C4-2B (cell line): Measurements from ENCODE around the gene ZNF594.
"Not testable (repeated sequence)": the region's sequence is repeated elsewhere in the genome, so short reads cannot be mapped to it uniquely, and the experiment has no call there.

ENCODE experiments used
- H3K27ac ChIP-seq: fragments of 450-650 bp; 2 replicates; pipeline ENCODE4 v1.5.1; 2017
- ZFX ChIP-seq: fragments of 450-650 bp; IDR thresholded peaks from 2 replicates; pipeline ENCODE4 v1.6.1; 2017
- TF ChIP-seq, protein P1 (sequence below): fragments of 450-650 bp; conservative IDR thresholded peaks from 2 replicates; pipeline ENCODE4 v1.5.1; 2017; ENCODE audit warnings: mild to moderate bottlenecking

ZNF594 gene

DNA sequence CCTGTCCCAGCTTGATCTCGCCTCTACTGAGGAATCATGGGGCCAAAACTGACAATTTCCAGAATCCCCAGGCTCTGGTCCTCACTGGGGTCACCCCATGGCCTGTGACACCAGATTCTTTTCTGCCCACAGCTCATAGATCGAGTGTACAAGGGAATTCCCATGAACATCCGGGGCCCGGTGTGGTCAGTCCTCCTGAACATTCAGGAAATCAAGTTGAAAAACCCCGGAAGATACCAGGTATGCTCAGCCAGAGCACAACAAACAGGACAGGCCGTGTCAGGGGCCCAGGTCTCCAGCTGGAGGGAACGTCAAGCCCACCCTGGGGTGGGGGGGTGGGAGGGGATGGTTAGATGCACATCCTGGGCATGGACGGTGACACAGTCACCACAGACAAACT lies 58.4 kb downstream of the ZNF594 start:
- no peak for TF ChIP-seq ZFX
- TF ChIP-seq, protein P1, sequence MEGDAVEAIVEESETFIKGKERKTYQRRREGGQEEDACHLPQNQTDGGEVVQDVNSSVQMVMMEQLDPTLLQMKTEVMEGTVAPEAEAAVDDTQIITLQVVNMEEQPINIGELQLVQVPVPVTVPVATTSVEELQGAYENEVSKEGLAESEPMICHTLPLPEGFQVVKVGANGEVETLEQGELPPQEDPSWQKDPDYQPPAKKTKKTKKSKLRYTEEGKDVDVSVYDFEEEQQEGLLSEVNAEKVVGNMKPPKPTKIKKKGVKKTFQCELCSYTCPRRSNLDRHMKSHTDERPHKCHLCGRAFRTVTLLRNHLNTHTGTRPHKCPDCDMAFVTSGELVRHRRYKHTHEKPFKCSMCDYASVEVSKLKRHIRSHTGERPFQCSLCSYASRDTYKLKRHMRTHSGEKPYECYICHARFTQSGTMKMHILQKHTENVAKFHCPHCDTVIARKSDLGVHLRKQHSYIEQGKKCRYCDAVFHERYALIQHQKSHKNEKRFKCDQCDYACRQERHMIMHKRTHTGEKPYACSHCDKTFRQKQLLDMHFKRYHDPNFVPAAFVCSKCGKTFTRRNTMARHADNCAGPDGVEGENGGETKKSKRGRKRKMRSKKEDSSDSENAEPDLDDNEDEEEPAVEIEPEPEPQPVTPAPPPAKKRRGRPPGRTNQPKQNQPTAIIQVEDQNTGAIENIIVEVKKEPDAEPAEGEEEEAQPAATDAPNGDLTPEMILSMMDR, result no peak

DNA sequence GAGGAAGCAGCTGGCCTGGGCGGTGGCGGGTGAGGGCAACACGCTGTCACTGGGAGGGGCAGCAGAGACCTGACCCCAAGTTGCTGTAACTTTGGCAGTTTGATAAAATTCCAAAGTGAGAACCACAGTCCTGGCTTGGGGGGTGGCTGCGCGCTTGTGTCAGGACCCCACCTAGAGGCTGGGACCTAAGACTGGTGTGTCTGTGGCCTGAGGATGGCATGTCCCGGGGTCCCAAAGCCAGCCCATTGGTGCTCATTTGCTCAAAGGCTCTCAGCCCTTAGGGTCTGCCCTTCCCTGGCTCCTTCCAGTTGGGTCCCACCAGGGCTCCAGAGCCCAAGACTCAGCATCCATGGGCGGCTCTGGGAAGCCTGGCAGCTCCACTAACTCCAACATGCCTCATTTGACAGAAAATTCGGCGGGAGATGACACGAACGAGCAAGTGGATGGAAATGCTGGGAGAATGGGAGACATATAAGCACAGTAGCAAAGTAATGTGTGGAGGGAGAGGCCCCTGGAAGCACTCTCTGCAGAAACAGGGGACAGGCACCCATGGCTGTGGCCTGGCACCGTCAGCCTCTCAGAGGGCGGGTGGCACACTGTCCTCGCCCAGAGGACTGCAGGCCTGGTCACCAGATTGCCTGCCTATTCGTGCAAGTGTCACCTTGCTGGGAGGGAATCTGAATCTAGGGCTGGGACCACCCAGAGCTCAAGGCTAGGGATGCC lies 59.0 kb downstream of the ZNF594 start:
- H3K27ac ChIP-seq, result not testable (repeated sequence)

More for the DNA sequence above, 58.4 kb downstream of the ZNF594 start:
- no peak overlapping the region for H3K27ac ChIP-seq

DNA sequence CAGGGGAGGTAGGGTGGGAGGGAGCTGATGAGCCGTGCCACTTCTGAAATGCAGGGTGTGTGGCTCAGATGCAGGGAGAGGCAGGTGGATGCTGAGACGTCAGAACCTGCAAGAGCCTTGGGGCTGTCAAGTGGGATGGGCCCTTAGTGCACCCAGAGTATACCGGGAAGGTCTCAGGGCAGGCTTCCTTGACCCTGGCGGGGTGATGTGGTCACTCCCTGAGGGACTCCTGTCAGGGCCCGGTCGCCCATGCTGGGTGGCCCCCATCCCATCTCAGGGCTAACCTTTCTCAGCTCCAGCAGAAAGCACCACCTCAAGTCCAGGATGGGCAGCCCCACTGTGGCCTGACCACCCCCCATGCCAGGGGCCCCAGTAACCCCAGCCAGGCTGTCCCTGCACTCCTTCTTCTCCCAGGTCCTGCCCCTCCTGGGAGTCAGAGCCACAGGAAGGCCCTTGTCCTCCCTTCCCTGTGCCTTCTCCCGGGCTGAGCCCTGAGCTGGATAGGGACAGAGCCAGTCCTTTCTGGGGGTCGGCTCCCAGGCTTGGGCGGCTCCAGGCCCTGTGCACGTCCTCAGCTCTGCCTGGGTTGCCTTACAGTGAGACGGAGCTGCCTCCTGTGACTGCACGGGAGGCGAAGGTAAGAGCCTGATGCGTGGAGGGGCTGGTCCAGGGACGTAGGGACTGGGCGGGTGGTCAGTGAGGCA lies 59.7 kb downstream of the ZNF594 start:
- not testable (repeated sequence) for H3K27ac ChIP-seq

DNA sequence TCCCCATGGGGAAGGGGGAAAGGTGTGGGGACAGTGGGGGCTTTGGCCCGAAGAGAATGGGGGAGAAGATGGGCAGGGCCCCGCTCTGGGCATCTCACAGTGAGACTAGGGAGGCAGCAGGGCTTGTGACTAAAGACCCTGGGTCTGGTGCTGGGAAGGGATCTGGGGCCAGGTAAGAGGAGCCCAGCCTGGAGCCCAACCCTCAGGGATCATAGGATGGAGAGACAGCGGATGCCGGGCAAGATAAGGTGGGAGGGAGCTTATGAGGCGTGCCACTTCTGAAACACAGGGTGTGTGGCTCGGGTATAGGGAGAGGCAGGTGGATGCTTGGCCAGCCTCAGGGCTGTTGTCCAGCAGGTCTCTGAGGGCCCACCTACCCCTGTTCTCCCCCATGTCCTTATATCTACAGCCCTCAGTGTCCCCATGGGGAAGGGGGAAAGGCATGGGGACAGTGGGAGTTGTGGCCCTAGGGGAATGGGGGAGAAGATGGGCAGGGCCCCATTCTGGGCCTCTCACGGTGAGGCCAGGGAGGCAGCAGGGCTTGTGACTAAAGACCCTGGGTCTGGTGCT lies 60.4 kb downstream of the ZNF594 start:
- TF ChIP-seq ZFX, result no peak
- TF ChIP-seq, protein P1, result no peak
- no peak overlapping the region for H3K27ac ChIP-seq

DNA sequence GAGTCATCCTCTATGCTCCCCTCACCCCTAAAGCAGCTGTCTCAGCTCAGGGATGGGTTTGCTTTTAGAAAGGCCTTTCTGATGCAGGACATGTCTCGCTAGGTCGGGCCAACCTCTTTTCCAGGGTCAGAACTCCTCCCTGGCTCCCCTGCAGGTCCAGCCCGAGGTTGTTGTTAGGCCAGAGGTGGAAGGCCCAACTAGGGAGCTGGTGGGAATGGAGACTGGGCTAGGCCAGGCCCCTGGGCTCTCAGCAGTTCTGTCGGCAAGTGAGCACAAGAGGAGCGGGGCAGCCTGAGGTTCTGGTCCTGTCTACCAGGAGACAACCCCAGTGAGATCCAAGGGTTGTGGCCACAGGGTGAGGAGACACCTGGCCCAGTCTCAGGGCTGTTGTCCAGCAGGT lies 61.0 kb downstream of the ZNF594 start:
- H3K27ac ChIP-seq, result not testable (repeated sequence)

DNA sequence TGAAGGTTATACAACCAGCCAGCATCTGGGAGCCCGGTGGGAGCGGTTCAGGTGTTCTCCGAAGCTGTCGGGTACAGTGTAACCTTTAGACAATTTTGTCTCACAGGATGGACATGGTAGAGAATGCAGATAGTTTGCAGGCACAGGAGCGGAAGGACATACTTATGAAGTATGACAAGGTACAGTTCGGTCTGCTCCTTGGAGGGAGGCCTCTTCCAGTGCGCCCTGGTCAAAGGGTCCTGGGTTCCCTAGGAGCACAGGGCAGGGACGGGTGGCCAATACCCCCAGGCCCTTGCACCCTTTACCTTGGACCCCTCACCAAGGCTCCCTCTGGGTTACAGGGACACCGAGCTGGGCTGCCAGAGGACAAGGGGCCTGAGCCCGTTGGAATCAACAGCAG lies 61.4 kb downstream of the ZNF594 start:
- H3K27ac ChIP-seq, result not testable (repeated sequence)

DNA sequence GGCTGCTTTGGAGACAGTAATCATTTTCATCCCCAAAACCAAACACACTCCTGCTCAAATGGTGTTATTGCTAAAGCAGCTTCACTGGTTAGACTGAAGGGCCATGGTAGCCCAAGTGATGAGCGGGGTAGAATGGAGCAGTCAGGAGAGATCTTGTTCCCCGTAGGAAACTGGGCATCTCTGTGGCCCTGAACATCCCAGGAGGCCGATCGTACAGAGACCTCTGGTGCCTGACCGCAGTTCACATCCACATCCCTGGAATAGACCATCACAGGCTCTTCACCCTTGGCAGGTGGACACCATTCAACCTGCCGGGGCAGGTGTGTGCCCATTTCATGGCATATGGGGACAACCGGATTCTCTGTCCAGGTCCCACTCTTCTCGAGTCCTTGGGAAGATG lies 61.9 kb downstream of the ZNF594 start:
- not testable (repeated sequence) for H3K27ac ChIP-seq
